GM23248 (cell line): ENCODE measurements around the gene SUPT4H1. TPM values are rescaled to one million over a fixed set of nuclear protein-coding genes. Genes with fewer than 3 reads are reported as not detected.

Experiments used
- DNase-seq: peaks from one replicate; pipeline ENCODE4 v3.0.0-alpha.2; 2015
- H2AFZ ChIP-seq: fragments of 200-600 bp; sonication (generic); 2 replicates; pipeline ENCODE4 v1.6.1; 2016; ENCODE audit warnings: antibody characterized with exemption
- H3F3A ChIP-seq: fragments of 200-600 bp; sonication (generic); 2 replicates; pipeline ENCODE4 v1.6.1; 2016; ENCODE audit warnings: mild to moderate bottlenecking, antibody characterized with exemption, mixed run types; ENCODE audit not compliant: insufficient read depth
- H3K27ac ChIP-seq: fragments of 200-600 bp; sonication (generic); 2 replicates; pipeline ENCODE4 v1.5.1; 2016; ENCODE audit warnings: mild to moderate bottlenecking
- H3K27me3 ChIP-seq: fragments of 200-600 bp; sonication (generic); replicated peaks from 2 replicates; pipeline ENCODE4 v1.6.1; 2016; ENCODE audit warnings: mild to moderate bottlenecking; ENCODE audit not compliant: insufficient read depth
- H3K36me3 ChIP-seq: fragments of 200-600 bp; sonication (generic); 2 replicates; pipeline ENCODE4 v1.6.1; 2016; ENCODE audit warnings: low read depth, mild to moderate bottlenecking
- H3K4me1 ChIP-seq: fragments of 200-600 bp; sonication (generic); 2 replicates; pipeline ENCODE4 v1.6.1; 2016; ENCODE audit warnings: mild to moderate bottlenecking; ENCODE audit not compliant: insufficient read depth
- H3K4me2 ChIP-seq: fragments of 200-600 bp; sonication (generic); one replicate; pipeline ENCODE4 v1.6.1; 2016; ENCODE audit warnings: mild to moderate bottlenecking; ENCODE audit not compliant: unreplicated experiment
- H3K4me3 ChIP-seq: fragments of 200-600 bp; sonication (generic); 2 replicates; pipeline ENCODE4 v1.5.1; 2016; ENCODE audit warnings: mild to moderate bottlenecking
- H3K79me2 ChIP-seq: fragments of 200-600 bp; sonication (generic); 2 replicates; pipeline ENCODE4 v1.6.1; 2016; ENCODE audit warnings: mild to moderate bottlenecking; ENCODE audit not compliant: insufficient read depth
- H3K9ac ChIP-seq: fragments of 200-600 bp; sonication (generic); 2 replicates; pipeline ENCODE4 v1.6.1; 2016; ENCODE audit warnings: mild to moderate bottlenecking
- H3K9me2 ChIP-seq: fragments of 200-600 bp; sonication (generic); 2 replicates; pipeline ENCODE4 v1.6.1; 2016; ENCODE audit warnings: mixed run types, mild to moderate bottlenecking, moderate library complexity; ENCODE audit not compliant: insufficient read depth
- H3K9me3 ChIP-seq: fragments of 200-600 bp; sonication (generic); one replicate; pipeline ENCODE4 v1.6.1; 2017; ENCODE audit warnings: low read depth
- H4K20me1 ChIP-seq: fragments of 200-600 bp; sonication (generic); 2 replicates; pipeline ENCODE4 v1.6.0; 2016; ENCODE audit not compliant: insufficient read depth
- EZH2 ChIP-seq: fragments of 200-600 bp; sonication (generic); IDR thresholded peaks from 2 replicates; pipeline ENCODE4 v1.6.1; 2018; ENCODE audit warnings: antibody characterized with exemption, mild to moderate bottlenecking; ENCODE audit not compliant: insufficient read depth, poor library complexity, severe bottlenecking
- EZH2phosphoT487 ChIP-seq: fragments of 200-600 bp; sonication (generic); IDR thresholded peaks from 2 replicates; pipeline ENCODE4 v1.6.1; 2018; ENCODE audit warnings: antibody characterized with exemption, moderate library complexity, mild to moderate bottlenecking, low read depth; ENCODE audit not compliant: insufficient read depth
- WGBS, 2 experiments: methylation state at CpG; one replicate each; pipeline ENCODE4 v1.1.6; 2015 to 2017; ENCODE audit warnings: low lambda C conversion rate in 2 of 2, low coverage in 1 of 2; ENCODE audit errors: missing lambda C conversion rate in 2 of 2; 5-methylcytosine and 5-hydroxymethylcytosine counted together
- in situ Hi-C: fragments of 300-500 bp; cut with MboI; formaldehyde crosslinking; loops from 2 replicates; pipeline ENCODE4 v1.15.0; 2020
- polyA plus RNA-seq: library from polyadenylated mRNA; unstranded; fragments of >200 nt; fragmentation: Nextera tagmentation; extraction: Ambion mirVana; gene quantifications from 2 replicates; pipeline ENCODE4 v1.2.1, GENCODE V29; 2016
- total RNA-seq: library from RNA; depleted of rRNA; stranded (reverse); fragments of >200 nt; shearing (Covaris generic); gene quantifications from 2 replicates; pipeline ENCODE4 v1.2.3, GENCODE V29; 2014

Gene SUPT4H1
- total and polyA plus RNA-seq, 2 experiments from 2014 or later = 57.1 to 92.1 TPM

GRCh38 chr17:58332778-58333735, 18.9 kb downstream of the SUPT4H1 start:
- H4K20me1 ChIP-seq = no peaks in the 10 kb centered on the region
- no peak overlapping the region for H3K9ac ChIP-seq
- no peak for DNase-seq
- no peaks in the 10 kb centered on the region for H3K27me3 ChIP-seq
- no peak overlapping the region for H3K4me3 ChIP-seq
- H3K4me1 ChIP-seq = peaks cover 24% of the 10 kb centered on the region
- no peaks in the 10 kb centered on the region for H3K9me3 ChIP-seq
- no peaks in the 10 kb centered on the region for H3F3A ChIP-seq
- 81 to 85% methylated on average over 15 to 21 of the region's 21 CpGs for WGBS, 2 experiments
- no peak overlapping the region for H2AFZ ChIP-seq
- no peak for TF ChIP-seq EZH2
- no peak for TF ChIP-seq EZH2phosphoT487
- no peaks in the 10 kb centered on the region for H3K79me2 ChIP-seq
- no peaks in the 10 kb centered on the region for H3K36me3 ChIP-seq
- in situ Hi-C loops = no loop called here
- no peak overlapping the region for H3K4me2 ChIP-seq
- no peaks in the 10 kb centered on the region for H3K9me2 ChIP-seq
- H3K27ac ChIP-seq = no peak overlapping the region

- no peak overlapping the region for H3K9ac ChIP-seq
- peaks cover 14% of the 10 kb centered on the region for H3K4me1 ChIP-seq
- in situ Hi-C loops = no loop called here
- H3K27me3 ChIP-seq = no peaks in the 10 kb centered on the region
- H3K79me2 ChIP-seq = no peaks in the 10 kb centered on the region
- 84 to 87% methylated on average over 19 to 29 of the region's 31 CpGs for WGBS, 2 experiments
- H4K20me1 ChIP-seq = no peaks in the 10 kb centered on the region
- H2AFZ ChIP-seq = no peak overlapping the region
- H3F3A ChIP-seq = no peaks in the 10 kb centered on the region
- H3K9me3 ChIP-seq = no peaks in the 10 kb centered on the region
- no peaks in the 10 kb centered on the region for H3K36me3 ChIP-seq
- H3K27ac ChIP-seq = no peak overlapping the region
- H3K4me3 ChIP-seq = no peak overlapping the region
- DNase-seq = no peak
- H3K4me2 ChIP-seq = no peak overlapping the region
- no peak for TF ChIP-seq EZH2phosphoT487
- TF ChIP-seq EZH2 = no peak
- H3K9me2 ChIP-seq = no peaks in the 10 kb centered on the region
Observed at GRCh38 chr17:58331815-58332777, 19.9 kb downstream of the SUPT4H1 start.

DNA sequence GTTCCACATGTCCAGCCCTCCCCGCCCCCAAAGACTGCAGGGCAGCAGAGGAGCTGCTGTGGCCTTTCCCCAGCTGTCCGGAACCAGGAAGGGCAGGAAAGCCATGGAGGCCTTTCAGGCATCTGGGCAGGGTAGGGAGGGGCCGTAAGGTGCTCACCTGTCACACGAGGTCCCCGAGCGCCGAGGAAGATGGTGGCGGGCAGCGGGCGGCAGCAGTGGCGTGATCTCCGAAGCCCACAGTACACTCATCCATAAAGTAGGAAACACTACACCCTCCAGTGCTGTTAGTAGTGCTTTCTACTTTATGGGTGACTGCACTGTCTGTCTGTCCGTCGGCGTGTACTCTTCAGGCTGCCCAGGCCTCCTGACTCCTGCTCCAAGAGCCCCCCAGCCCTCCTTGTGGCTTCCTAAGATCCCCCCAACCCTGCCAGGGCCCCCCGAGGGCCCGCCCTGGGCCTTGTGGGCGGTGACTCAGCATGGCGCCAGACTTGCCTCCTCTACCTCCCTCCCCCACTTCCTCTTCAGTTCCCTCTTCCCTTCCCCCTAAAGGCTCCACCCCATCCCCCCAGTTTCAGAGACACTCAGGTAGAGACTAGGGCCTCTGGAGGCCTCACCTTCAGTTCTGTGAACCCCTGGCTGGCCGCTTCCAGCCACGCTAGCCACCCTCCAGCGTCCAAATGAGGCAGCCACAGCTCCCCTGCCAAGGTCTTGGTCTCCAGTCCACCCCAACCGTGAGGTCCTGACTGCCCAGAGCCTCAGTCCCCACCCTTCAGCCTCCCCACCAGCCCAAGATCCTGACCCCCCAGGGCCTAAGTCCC, 20.8 kb downstream of the SUPT4H1 start:
- Histone ChIP-seq H3K4me1 (peaks cover 5% of the 10 kb centered on the region), H3F3A (no peaks in the 10 kb centered on the region), H2AFZ (no peak overlapping the region), H3K27ac (no peak overlapping the region), H3K79me2 (no peaks in the 10 kb centered on the region), H3K27me3 (no peaks in the 10 kb centered on the region), H4K20me1 (no peaks in the 10 kb centered on the region), H3K4me3 (no peak overlapping the region), H3K36me3 (no peaks in the 10 kb centered on the region), H3K4me2 (no peak overlapping the region), H3K9me3 (no peaks in the 10 kb centered on the region), H3K9me2 (no peaks in the 10 kb centered on the region), H3K9ac (no peak overlapping the region)
- WGBS, 2 experiments = 81 to 88% methylated on average over 16 to 23 of the region's 23 CpGs
- no peak for DNase-seq
- no peak for TF ChIP-seq EZH2phosphoT487
- TF ChIP-seq EZH2 = no peak
- in situ Hi-C loops = no loop called here
